WTC11 (cell line): Measurements from ENCODE around the gene SMAD5. TPM values are rescaled to one million over a fixed set of nuclear protein-coding genes. Genes with fewer than 3 reads are reported as not detected.

Experiments
- ATAC-seq: fragments of 200-7000 bp; cut with Tn5 transposase; 2 replicates; pipeline ENCODE4 v1.10.0; 2021; ENCODE audit warnings: mild to moderate bottlenecking, moderate library complexity
- CTCF ChIA-PET: fragments of 300-600 bp; sonication (Branson Sonifier 250); formaldehyde crosslinking; loops from one replicate; lab custom pipeline; 2021; ENCODE audit warnings: antibody characterized with exemption; lab: Charles Lee
- POLR2A ChIA-PET: fragments of 350-600 bp; sonication (Branson Sonifier 250); formaldehyde crosslinking; loops from one replicate; lab custom pipeline; 2021; ENCODE audit warnings: antibody characterized with exemption; lab: Charles Lee
- DNase-seq: peaks from one replicate; pipeline ENCODE4 v3.0.0; 2021; ENCODE audit warnings: low spot score
- H3K27ac Mint-ChIP-seq: 2 replicates; pipeline ENCODE4 v1.8.0; 2021; ENCODE audit warnings: mixed read lengths
- H3K27me3 Mint-ChIP-seq: 2 replicates; pipeline ENCODE4 v1.8.0; 2021; ENCODE audit warnings: low read depth, mild to moderate bottlenecking, moderate library complexity, mixed read lengths
- H3K36me3 Mint-ChIP-seq: 2 replicates; pipeline ENCODE4 v1.8.0; 2021; ENCODE audit warnings: mixed read lengths
- H3K4me1 Mint-ChIP-seq: 2 replicates; pipeline ENCODE4 v1.8.0; 2022; ENCODE audit warnings: mixed read lengths
- H3K4me3 Mint-ChIP-seq: 2 replicates; pipeline ENCODE4 v1.8.0; 2021; ENCODE audit warnings: mild to moderate bottlenecking, moderate library complexity, mixed read lengths
- H3K9me3 Mint-ChIP-seq: 2 replicates; pipeline ENCODE4 v1.8.0; 2021; ENCODE audit warnings: mixed read lengths
- AFF4 ChIP-seq: sonication (generic); formaldehyde crosslinking; IDR thresholded peaks from 2 replicates; pipeline ENCODE4 v1.8.1; 2023; ENCODE audit warnings: mild to moderate bottlenecking, missing genetic modification reagents, borderline replicate concordance
- ATF3 ChIP-seq: sonication (generic); formaldehyde crosslinking; conservative IDR thresholded peaks from 2 replicates; pipeline ENCODE4 v1.8.1; 2022; ENCODE audit warnings: mild to moderate bottlenecking, missing genetic modification reagents
- E2F5 ChIP-seq: sonication (generic); formaldehyde crosslinking; IDR thresholded peaks from 2 replicates; pipeline ENCODE4 v1.8.1; 2022; ENCODE audit warnings: mild to moderate bottlenecking, moderate library complexity, missing genetic modification reagents
- ETV6 ChIP-seq: sonication (generic); formaldehyde crosslinking; IDR thresholded peaks from 2 replicates; pipeline ENCODE4 v1.8.1; 2022; ENCODE audit warnings: mild to moderate bottlenecking, missing genetic modification reagents
- GRHL2 ChIP-seq: fragments of 250-450 bp; sonication (Bioruptor Pico); IDR thresholded peaks from 2 replicates; pipeline ENCODE4 v1.8.0; 2022; ENCODE audit warnings: mild to moderate bottlenecking, moderate library complexity; ENCODE audit not compliant: insufficient replicate concordance, severe bottlenecking
- GTF2I ChIP-seq: fragments of 250-450 bp; sonication (Bioruptor Pico); conservative IDR thresholded peaks from 2 replicates; pipeline ENCODE4 v1.4.0; 2021; ENCODE audit warnings: mild to moderate bottlenecking
- JAZF1 ChIP-seq: fragments of 250-450 bp; sonication (Bioruptor Pico); IDR thresholded peaks from 2 replicates; pipeline ENCODE4 v1.9.0; 2021; ENCODE audit warnings: moderate library complexity, mild to moderate bottlenecking, inconsistent platforms
- MYBL2 ChIP-seq: sonication (generic); formaldehyde crosslinking; IDR thresholded peaks from 2 replicates; pipeline ENCODE4 v1.8.1; 2023; ENCODE audit warnings: mild to moderate bottlenecking, moderate library complexity, missing genetic modification reagents
- NR1H2 ChIP-seq: sonication (generic); formaldehyde crosslinking; IDR thresholded peaks from 2 replicates; pipeline ENCODE4 v1.9.0; 2021; ENCODE audit warnings: mild to moderate bottlenecking, moderate library complexity, missing genetic modification reagents
- PRRX2 ChIP-seq: fragments of 250-450 bp; sonication (Bioruptor Pico); IDR thresholded peaks from 2 replicates; pipeline ENCODE4 v1.8.0; 2021; ENCODE audit warnings: mild to moderate bottlenecking
- RORB ChIP-seq: fragments of 250-450 bp; sonication (Bioruptor Pico); IDR thresholded peaks from 2 replicates; pipeline ENCODE4 v1.9.0; 2021; ENCODE audit warnings: mild to moderate bottlenecking
- SP1 ChIP-seq: sonication (generic); formaldehyde crosslinking; conservative IDR thresholded peaks from 2 replicates; pipeline ENCODE4 v1.8.1; 2022; ENCODE audit warnings: missing genetic modification reagents
- TEAD4 ChIP-seq: sonication (generic); formaldehyde crosslinking; IDR thresholded peaks from 2 replicates; pipeline ENCODE4 v1.8.0; 2022; ENCODE audit warnings: mild to moderate bottlenecking, missing genetic modification reagents
- ZBTB21 ChIP-seq: sonication (generic); formaldehyde crosslinking; IDR thresholded peaks from 2 replicates; pipeline ENCODE4 v1.8.1; 2023; ENCODE audit warnings: mild to moderate bottlenecking, missing genetic modification reagents, borderline replicate concordance
- ZNF317 ChIP-seq: sonication (generic); formaldehyde crosslinking; IDR thresholded peaks from 2 replicates; pipeline ENCODE4 v1.8.1; 2023; ENCODE audit warnings: low read depth, mild to moderate bottlenecking, moderate library complexity, missing genetic modification reagents, borderline replicate concordance
- total RNA-seq: library from RNA; stranded (reverse); gene quantifications from 3 replicates; pipeline ENCODE4 v1.2.3, GENCODE V29; 2021
- TF ChIP-seq, protein P1 (sequence below): sonication (generic); formaldehyde crosslinking; IDR thresholded peaks from 2 replicates; pipeline ENCODE4 v1.8.0; 2022; ENCODE audit warnings: missing genetic modification reagents
- TF ChIP-seq, protein P2 (sequence below): fragments of 250-450 bp; sonication (Bioruptor Pico); IDR thresholded peaks from 2 replicates; pipeline ENCODE4 v1.8.0; 2021; ENCODE audit warnings: mild to moderate bottlenecking

SMAD5 gene
- total RNA-seq, 1 experiment from 2014 or later, result 65.2 TPM

GRCh38 chr5:136205061-136205702 is 72.5 kb downstream of the SMAD5 start:
- no peak for ATAC-seq
- peaks cover 5% of the 10 kb centered on the region; the same call in 1 of the 2 replicates for H3K36me3 Mint-ChIP-seq
- ChIA-PET CTCF (interaction anchor here (0.8 to 1.0 kb wide), 2 partner anchors 11 to 18 kb away, joined by 4 read pairs; no protein-coding TSS in a partner anchor), POLR2A (no interaction called here)
- peaks cover 100% of the 10 kb centered on the region for H3K27me3 Mint-ChIP-seq
- H3K4me1 Mint-ChIP-seq, result peaks cover 31% of the 10 kb centered on the region
- TF ChIP-seq, protein P1, sequence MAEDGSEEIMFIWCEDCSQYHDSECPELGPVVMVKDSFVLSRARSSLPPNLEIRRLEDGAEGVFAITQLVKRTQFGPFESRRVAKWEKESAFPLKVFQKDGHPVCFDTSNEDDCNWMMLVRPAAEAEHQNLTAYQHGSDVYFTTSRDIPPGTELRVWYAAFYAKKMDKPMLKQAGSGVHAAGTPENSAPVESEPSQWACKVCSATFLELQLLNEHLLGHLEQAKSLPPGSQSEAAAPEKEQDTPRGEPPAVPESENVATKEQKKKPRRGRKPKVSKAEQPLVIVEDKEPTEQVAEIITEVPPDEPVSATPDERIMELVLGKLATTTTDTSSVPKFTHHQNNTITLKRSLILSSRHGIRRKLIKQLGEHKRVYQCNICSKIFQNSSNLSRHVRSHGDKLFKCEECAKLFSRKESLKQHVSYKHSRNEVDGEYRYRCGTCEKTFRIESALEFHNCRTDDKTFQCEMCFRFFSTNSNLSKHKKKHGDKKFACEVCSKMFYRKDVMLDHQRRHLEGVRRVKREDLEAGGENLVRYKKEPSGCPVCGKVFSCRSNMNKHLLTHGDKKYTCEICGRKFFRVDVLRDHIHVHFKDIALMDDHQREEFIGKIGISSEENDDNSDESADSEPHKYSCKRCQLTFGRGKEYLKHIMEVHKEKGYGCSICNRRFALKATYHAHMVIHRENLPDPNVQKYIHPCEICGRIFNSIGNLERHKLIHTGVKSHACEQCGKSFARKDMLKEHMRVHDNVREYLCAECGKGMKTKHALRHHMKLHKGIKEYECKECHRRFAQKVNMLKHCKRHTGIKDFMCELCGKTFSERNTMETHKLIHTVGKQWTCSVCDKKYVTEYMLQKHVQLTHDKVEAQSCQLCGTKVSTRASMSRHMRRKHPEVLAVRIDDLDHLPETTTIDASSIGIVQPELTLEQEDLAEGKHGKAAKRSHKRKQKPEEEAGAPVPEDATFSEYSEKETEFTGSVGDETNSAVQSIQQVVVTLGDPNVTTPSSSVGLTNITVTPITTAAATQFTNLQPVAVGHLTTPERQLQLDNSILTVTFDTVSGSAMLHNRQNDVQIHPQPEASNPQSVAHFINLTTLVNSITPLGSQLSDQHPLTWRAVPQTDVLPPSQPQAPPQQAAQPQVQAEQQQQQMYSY (CRISPR knock-in tag), result no peak
- TF ChIP-seq ETV6, result no peak
- H3K27ac Mint-ChIP-seq, result no peak overlapping the region
- no peak for DNase-seq
- H3K9me3 Mint-ChIP-seq, result peaks cover 8% of the 10 kb centered on the region; the same call in 1 of the 2 replicates
- no peak overlapping the region for H3K4me3 Mint-ChIP-seq

DNA sequence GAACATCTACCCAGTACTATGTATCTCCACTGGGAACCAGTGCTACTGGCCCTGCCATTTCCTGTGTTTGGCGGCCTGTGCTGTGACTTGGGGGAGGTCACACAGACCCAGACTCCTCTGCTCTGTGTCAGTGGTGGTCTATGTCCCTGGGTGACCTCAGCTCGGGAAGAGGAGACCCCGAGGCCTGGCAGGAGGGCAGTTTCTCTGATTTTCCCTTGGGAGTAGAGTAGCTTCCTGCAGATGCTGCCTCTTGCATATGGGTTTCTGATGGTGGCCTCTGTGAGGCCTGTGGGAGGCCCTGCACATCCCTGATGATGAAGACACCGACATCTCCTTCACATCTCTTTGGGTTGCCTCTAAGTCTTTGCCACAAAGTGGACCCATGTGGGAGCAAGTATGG is 73.3 kb downstream of the SMAD5 start:
- Mint-ChIP-seq H3K27ac (no peak overlapping the region), H3K4me1 (peaks cover 29% of the 10 kb centered on the region), H3K4me3 (no peak overlapping the region), H3K36me3 (peaks cover 5% of the 10 kb centered on the region; the same call in 1 of the 2 replicates), H3K9me3 (peaks cover 8% of the 10 kb centered on the region; the same call in 1 of the 2 replicates), H3K27me3 (peaks cover 100% of the 10 kb centered on the region)
- no peak for ATAC-seq
- CTCF ChIA-PET, result interaction anchor here (1.0 kb wide), 1 partner anchor 11 kb away, joined by 4 read pairs; no protein-coding TSS in a partner anchor
- no peak for TF ChIP-seq MYBL2
- TF ChIP-seq SP1 (CRISPR knock-in tag), result no peak
- TF ChIP-seq AFF4 (CRISPR knock-in tag), result no peak
- POLR2A ChIA-PET, result no interaction called here
- DNase-seq, result no peak

DNA sequence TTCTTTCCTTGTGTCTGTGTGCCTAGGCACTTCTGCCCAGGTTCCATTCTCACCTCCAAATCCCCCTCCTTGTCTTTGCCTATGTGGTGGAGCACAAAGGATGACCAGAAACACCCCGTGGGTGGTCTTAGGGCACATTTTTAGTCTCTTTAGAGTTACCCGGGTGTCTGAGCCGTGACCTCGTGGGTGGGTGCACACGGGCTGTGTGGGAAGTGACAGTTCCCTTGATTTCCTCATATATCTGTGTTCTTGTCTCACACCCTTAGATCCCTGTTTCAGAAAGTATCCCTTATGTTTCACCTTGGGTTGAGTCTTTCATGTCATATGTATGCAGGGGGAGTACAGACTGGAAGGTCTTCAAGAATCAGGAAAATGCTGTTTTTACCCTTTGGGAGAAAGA is 73.7 kb downstream of the SMAD5 start:
- DNase-seq, result no peak
- no peak overlapping the region for H3K4me3 Mint-ChIP-seq
- TF ChIP-seq GTF2I (CRISPR knock-in tag) (no peak), TEAD4 (CRISPR knock-in tag) (no peak), GRHL2 (CRISPR knock-in tag) (no peak), E2F5 (CRISPR knock-in tag) (no peak)
- POLR2A ChIA-PET, result no interaction called here
- peaks cover 5% of the 10 kb centered on the region; the same call in 1 of the 2 replicates for H3K36me3 Mint-ChIP-seq
- CTCF ChIA-PET, result no interaction called here
- peaks cover 26% of the 10 kb centered on the region for H3K4me1 Mint-ChIP-seq
- H3K27me3 Mint-ChIP-seq, result peaks cover 100% of the 10 kb centered on the region
- no peak overlapping the region for H3K27ac Mint-ChIP-seq
- ATAC-seq, result no peak
- peaks cover 8% of the 10 kb centered on the region; the same call in 1 of the 2 replicates for H3K9me3 Mint-ChIP-seq

DNA sequence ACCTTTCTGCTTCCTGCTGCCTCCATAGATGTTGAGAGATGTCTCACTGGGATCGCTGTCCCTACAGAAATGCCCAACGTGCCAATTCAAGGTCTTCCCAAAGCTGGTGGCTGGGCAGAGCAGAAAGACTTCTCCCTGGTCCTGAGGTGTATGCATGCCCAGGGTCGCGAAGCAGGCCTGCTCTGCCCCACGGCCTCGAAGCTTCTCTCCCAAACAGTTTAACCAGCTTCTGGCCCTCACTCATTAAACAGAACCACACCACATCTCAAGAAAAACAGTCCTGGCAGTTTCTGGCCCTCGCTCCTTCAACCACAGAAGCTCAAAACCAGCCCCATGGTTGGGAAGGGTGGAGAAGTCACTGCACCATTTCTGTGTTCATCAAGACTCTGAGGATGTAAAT is 75.0 kb downstream of the SMAD5 start:
- peaks cover 96% of the 10 kb centered on the region for H3K27me3 Mint-ChIP-seq
- DNase-seq (no peak), ATAC-seq (no peak)
- peaks cover 19% of the 10 kb centered on the region for H3K4me1 Mint-ChIP-seq
- no peak overlapping the region for H3K4me3 Mint-ChIP-seq
- H3K27ac Mint-ChIP-seq, result no peak overlapping the region
- POLR2A ChIA-PET, result no interaction called here
- CTCF ChIA-PET, result no interaction called here
- peaks cover 5% of the 10 kb centered on the region; the same call in 1 of the 2 replicates for H3K36me3 Mint-ChIP-seq
- H3K9me3 Mint-ChIP-seq, result peaks cover 8% of the 10 kb centered on the region; the same call in 1 of the 2 replicates
- TF ChIP-seq ATF3 (CRISPR knock-in tag) (no peak), PRRX2 (no peak), RORB (CRISPR knock-in tag) (no peak), NR1H2 (CRISPR knock-in tag) (no peak), JAZF1 (CRISPR knock-in tag) (no peak), ZNF317 (CRISPR knock-in tag) (no peak), ZBTB21 (CRISPR knock-in tag) (no peak)
- TF ChIP-seq, protein P2, sequence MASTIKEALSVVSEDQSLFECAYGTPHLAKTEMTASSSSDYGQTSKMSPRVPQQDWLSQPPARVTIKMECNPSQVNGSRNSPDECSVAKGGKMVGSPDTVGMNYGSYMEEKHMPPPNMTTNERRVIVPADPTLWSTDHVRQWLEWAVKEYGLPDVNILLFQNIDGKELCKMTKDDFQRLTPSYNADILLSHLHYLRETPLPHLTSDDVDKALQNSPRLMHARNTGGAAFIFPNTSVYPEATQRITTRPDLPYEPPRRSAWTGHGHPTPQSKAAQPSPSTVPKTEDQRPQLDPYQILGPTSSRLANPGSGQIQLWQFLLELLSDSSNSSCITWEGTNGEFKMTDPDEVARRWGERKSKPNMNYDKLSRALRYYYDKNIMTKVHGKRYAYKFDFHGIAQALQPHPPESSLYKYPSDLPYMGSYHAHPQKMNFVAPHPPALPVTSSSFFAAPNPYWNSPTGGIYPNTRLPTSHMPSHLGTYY (CRISPR knock-in tag), result no peak
